ENCODE measurements around the gene SLC19A3. TPM values are rescaled to one million over a fixed set of nuclear protein-coding genes. Genes with fewer than 3 reads are reported as not detected.
"Not testable (repeated sequence)": the region's sequence is repeated elsewhere in the genome, so short reads cannot be mapped to it uniquely, and the experiment has no call there.

Gene SLC19A3
- total and polyA plus RNA-seq, 7 donors: 0.69 to 8.2 (median 1.2) TPM

- DNase-seq: no peak
- H3K9me3 ChIP-seq: no peaks in the 10 kb centered on the region
- intact Hi-C loops (cut with DNase I): no loop called here
- no peak for TF ChIP-seq POLR2AphosphoS5 (IDR thresholded peaks at IDR 0.05)
- no peak for TF ChIP-seq EP300 (IDR thresholded peaks at IDR 0.05)
- no peak for TF ChIP-seq CTCF (IDR thresholded peaks at IDR 0.05)
- no peak for TF ChIP-seq POLR2A (IDR thresholded peaks at IDR 0.05)
- no peak within 1 kb of the TSS for H3K4me3 ChIP-seq
- no peaks in the 10 kb centered on the region for H3K36me3 ChIP-seq
- 86 to 88% methylated on average over 5 of the region's 5 CpGs for WGBS, 2 donors
- no peaks in the 10 kb centered on the region for H3K27me3 ChIP-seq
- no peak within 1 kb of the TSS for H3K27ac ChIP-seq
- no peaks in the 10 kb centered on the region for H3K4me1 ChIP-seq
Measured at GRCh38 chr2:227728035-227728434, 10.2 kb upstream of the SLC19A3 start, which contains the start of gene SCYGR7. TSS of gene SCYGR7 (plus strand) at chr2:227728335. CDS start at chr2:227728335, 0 bp downstream.

- Histone ChIP-seq H3K4me3 (no peak within 1 kb of the TSS), H3K27me3 (no peaks in the 10 kb centered on the region), H3K9me3 (no peaks in the 10 kb centered on the region), H3K4me1 (no peaks in the 10 kb centered on the region), H3K27ac (no peak within 1 kb of the TSS), H3K36me3 (no peaks in the 10 kb centered on the region)
- WGBS, 2 donors: 93% methylated on average over 15 of the region's 15 CpGs
- intact Hi-C loops (cut with DNase I): no loop called here
- DNase-seq: no peak
- TF ChIP-seq CTCF (IDR thresholded peaks at IDR 0.05) (no peak), EP300 (IDR thresholded peaks at IDR 0.05) (no peak), POLR2A (IDR thresholded peaks at IDR 0.05) (no peak), POLR2AphosphoS5 (IDR thresholded peaks at IDR 0.05) (no peak)
Measured at GRCh38 chr2:227724394-227725039, 6.7 kb upstream of the SLC19A3 start, which contains the start of gene SCYGR6. TSS of gene SCYGR6 (minus strand) at chr2:227724757. CDS start at chr2:227724757, 0 bp downstream.

GRCh38 chr2:227722821-227723220 lies 5.0 kb upstream of the SLC19A3 start:
- WGBS, 2 donors: 21 to 68% methylated on average over 7 of the region's 7 CpGs
- H3K36me3 ChIP-seq; DNase-seq; H3K27ac ChIP-seq; H3K9me3 ChIP-seq; intact Hi-C loops (cut with DNase I); H3K4me3 ChIP-seq; H3K27me3 ChIP-seq: not testable (repeated sequence)
- H3K4me1 ChIP-seq: peaks cover 0 to 10% (median 8%) of the 10 kb centered on the region in 4 donors

GRCh38 chr2:227720680-227721079 lies 2.9 kb upstream of the SLC19A3 start:
- TF ChIP-seq POLR2AphosphoS5 (IDR thresholded peaks at IDR 0.05) (no peak), POLR2A (IDR thresholded peaks at IDR 0.05) (no peak), EP300 (IDR thresholded peaks at IDR 0.05) (no peak), CTCF (IDR thresholded peaks at IDR 0.05) (no peak)
- 92 to 93% methylated on average over 4 of the region's 4 CpGs for WGBS, 2 donors
- Histone ChIP-seq H3K27ac (no peak overlapping the region), H3K36me3 (no peaks in the 10 kb centered on the region), H3K27me3 (no peaks in the 10 kb centered on the region), H3K9me3 (no peaks in the 10 kb centered on the region), H3K4me1 (peaks cover 0 to 18% (median 11%) of the 10 kb centered on the region in 4 donors), H3K4me3 (no peak overlapping the region)
- DNase-seq: no peak
- intact Hi-C loops (cut with DNase I): no loop called here

- Histone ChIP-seq H3K36me3 (no peaks in the 10 kb centered on the region), H3K4me3 (no peak overlapping the region), H3K4me1 (peaks cover 0 to 18% (median 11%) of the 10 kb centered on the region in 4 donors), H3K27ac (no peak overlapping the region), H3K9me3 (no peaks in the 10 kb centered on the region), H3K27me3 (no peaks in the 10 kb centered on the region)
- TF ChIP-seq CTCF (IDR thresholded peaks at IDR 0.05) (no peak), POLR2AphosphoS5 (IDR thresholded peaks at IDR 0.05) (no peak), POLR2A (IDR thresholded peaks at IDR 0.05) (no peak), EP300 (IDR thresholded peaks at IDR 0.05) (no peak)
- 84 to 89% methylated on average over 4 of the region's 4 CpGs for WGBS, 2 donors
- no peak for DNase-seq
- intact Hi-C loops (cut with DNase I): no loop called here
Measured at GRCh38 chr2:227719641-227720040, 1.8 kb upstream of the SLC19A3 start.

Data from sigmoid colon (tissue), 7 donors.